ENCODE measurements around the gene GLS. TPM values are rescaled to one million over a fixed set of nuclear protein-coding genes. Genes with fewer than 3 reads are reported as not detected.

Gene GLS
- total and polyA plus RNA-seq, 2 of the 13 experiments (the other 11 are each of a cell fraction or from before 2014, with no cell fraction given), result 78.6 to 183 TPM

GRCh38 chr2:190880378-190881083 lies at the start of gene GLS (continued):
- no peak for TF ChIP-seq MLX (CRISPR knock-in tag; IDR thresholded peaks at IDR 0.05)
- peak; percentile 21; the same call in 1 of the 2 replicates for TF ChIP-seq U2AF2 (IDR thresholded peaks at IDR 0.05; ENCODE audit: low read depth, low read length)
- no peak for TF ChIP-seq THYN1 (CRISPR knock-in tag; IDR thresholded peaks at IDR 0.05; ENCODE audit: borderline replicate concordance, low read depth)
- TF ChIP-seq HNF1A (IDR thresholded peaks at IDR 0.05; ENCODE audit: low read depth), result no peak
- no peak for TF ChIP-seq HNF1A (CRISPR knock-in tag; IDR thresholded peaks at IDR 0.05; ENCODE audit: borderline replicate concordance)
- no peak for TF ChIP-seq PRDM4 (CRISPR knock-in tag; IDR thresholded peaks at IDR 0.05; ENCODE audit: borderline replicate concordance)
- no peak for TF ChIP-seq ZNF496 (CRISPR knock-in tag; IDR thresholded peaks at IDR 0.05; ENCODE audit: insufficient replicate concordance)
- TF ChIP-seq KLF9 (CRISPR knock-in tag; IDR thresholded peaks at IDR 0.05; ENCODE audit: low read depth), result no peak
- TF ChIP-seq CCAR2 (optimal IDR thresholded peaks at IDR 0.05; ENCODE audit: low read depth, low read length), result no peak
- TF ChIP-seq ZNF710 (CRISPR knock-in tag; IDR thresholded peaks at IDR 0.05; ENCODE audit: borderline replicate concordance), result no peak
- peak; percentile 85 for TF ChIP-seq NFYB (CRISPR knock-in tag; IDR thresholded peaks at IDR 0.05)
- no peak for TF ChIP-seq TRAFD1 (CRISPR knock-in tag; IDR thresholded peaks at IDR 0.05; ENCODE audit: borderline replicate concordance)
- TF ChIP-seq ZNF784 (CRISPR knock-in tag; IDR thresholded peaks at IDR 0.05; ENCODE audit: borderline replicate concordance), result peak; percentile 53; the same call in 1 of the 2 replicates
- TF ChIP-seq ZNF670 (CRISPR knock-in tag; IDR thresholded peaks at IDR 0.05; ENCODE audit: borderline replicate concordance), result no peak
- TF ChIP-seq ZNF383 (CRISPR knock-in tag; IDR thresholded peaks at IDR 0.05; ENCODE audit: borderline replicate concordance), result no peak
- peak; percentile 82; the same call in 1 of the 2 replicates for TF ChIP-seq ZNF567 (CRISPR knock-in tag; IDR thresholded peaks at IDR 0.05; ENCODE audit: borderline replicate concordance)

Data from HepG2 (cell line).